ENCODE results near the gene ZIC2. TPM values are rescaled to one million over a fixed set of nuclear protein-coding genes. Genes with fewer than 3 reads are reported as not detected.
"Not testable (repeated sequence)": the region's sequence is repeated elsewhere in the genome, so short reads cannot be mapped to it uniquely, and the experiment has no call there.

ZIC2 gene
- polyA plus RNA-seq, 1 donor, result 0.37 TPM

DNA sequence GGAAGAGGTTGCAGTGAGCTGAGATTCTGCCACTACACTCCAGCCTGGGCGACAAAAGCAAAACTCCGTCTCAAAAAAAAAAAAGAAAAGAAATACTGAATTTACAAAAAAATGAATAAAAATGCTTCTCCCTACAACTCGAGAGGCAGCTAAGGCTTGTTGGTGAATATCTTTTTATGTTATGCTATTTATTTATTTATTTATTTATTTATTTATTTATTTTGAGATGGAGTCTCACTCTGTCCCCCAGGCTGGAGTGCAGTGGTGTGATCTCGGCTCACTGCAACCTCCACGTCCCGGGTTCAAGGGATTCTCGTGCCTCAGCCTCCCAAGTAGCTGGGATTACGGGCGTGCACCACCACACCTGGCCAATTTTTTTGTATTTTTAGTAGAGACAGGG is 51.1 kb downstream of the ZIC2 start:
- H3K4me1 ChIP-seq (ENCODE audit: control insufficient read depth, insufficient read depth, low read length); H3K27me3 ChIP-seq (ENCODE audit: control insufficient read depth, insufficient read depth, low read length); H3K9me3 ChIP-seq (ENCODE audit: control insufficient read depth, low read depth, low read length); H3K27ac ChIP-seq (ENCODE audit: low read length); DNase-seq; H3K36me3 ChIP-seq (ENCODE audit: control insufficient read depth, insufficient read depth, low read length); H3K4me3 ChIP-seq (ENCODE audit: low read length): not testable (repeated sequence)
- 97% methylated on average over 5 of the region's 9 CpGs for WGBS (ENCODE audit: insufficient coverage, low lambda C conversion rate)

- Histone ChIP-seq H3K36me3 (ENCODE audit: control insufficient read depth, insufficient read depth, low read length) (no peaks in the 10 kb centered on the region), H3K4me3 (ENCODE audit: low read length) (no peak overlapping the region), H3K4me1 (ENCODE audit: control insufficient read depth, insufficient read depth, low read length) (no peaks in the 10 kb centered on the region), H3K9me3 (ENCODE audit: control insufficient read depth, low read depth, low read length) (no peaks in the 10 kb centered on the region), H3K27ac (ENCODE audit: low read length) (no peak overlapping the region), H3K27me3 (ENCODE audit: control insufficient read depth, insufficient read depth, low read length) (no peaks in the 10 kb centered on the region)
- DNase-seq, result no peak
- no CpG with 5 or more reads among the region's 1 CpG for WGBS (ENCODE audit: insufficient coverage, low lambda C conversion rate)
Measured at GRCh38 chr13:100035936-100036335, 54.4 kb downstream of the ZIC2 start.

Other genes starting within 250 kb of the ZIC2 start
- gene ZIC5, start 10.0 kb upstream of the ZIC2 start, polyA plus RNA-seq, result 0.01 TPM
- 20.0 TPM for gene PCCA, start 107.3 kb downstream of the ZIC2 start, polyA plus RNA-seq